ENCODE results near the gene PTDSS2. TPM values are rescaled to one million over a fixed set of nuclear protein-coding genes. Genes with fewer than 3 reads are reported as not detected.

PTDSS2 gene
- total and polyA plus RNA-seq, 10 donors, result 11.0 to 40.7 (median 25.7) TPM

- intact Hi-C loops (cut with DNase I; ENCODE audit: low total_unique reads), result no loop called here
- Histone ChIP-seq H3K4me1 (peaks cover 29 to 64% (median 54%) of the 10 kb centered on the region in 6 donors), H3K27me3 (replicated peaks in 1 of 7) (peaks cover 0 to 24% (median 0%) of the 10 kb centered on the region in 7 donors), H3K9me3 (no peaks in the 10 kb centered on the region), H3K36me3 (peaks cover 0 to 38% (median 26%) of the 10 kb centered on the region in 6 donors), H3K27ac (peak overlapping the region in 7 of 8 donors; percentile 3 to 95 (median 58)), H3K4me3 (peak overlapping the region; percentile 66 to 96 (median 76))
- DNase-seq, result peak; percentile 89
- 5 to 12% (median 9%) methylated on average over 39 to 66 of the region's 66 CpGs for WGBS, 5 donors
- TF ChIP-seq CTCF (IDR thresholded peaks at IDR 0.05 in 8 of 11, conservative IDR thresholded peaks at IDR 0.05 in 3 of 11), result no peak
- TF ChIP-seq POLR2AphosphoS5 (IDR thresholded peaks at IDR 0.05), result peak in 2 of 3 donors; percentile 30 to 57
- no peak for TF ChIP-seq POLR2A (IDR thresholded peaks at IDR 0.05)
These were observed 84.5 kb downstream of the PTDSS2 start for GRCh38 chr11:534396-535209.

GRCh38 chr11:535210-535518 lies 85.1 kb downstream of the PTDSS2 start:
- no peak for TF ChIP-seq POLR2AphosphoS5 (IDR thresholded peaks at IDR 0.05)
- no peak for TF ChIP-seq POLR2A (IDR thresholded peaks at IDR 0.05)
- no peak for TF ChIP-seq CTCF (IDR thresholded peaks at IDR 0.05 in 8 of 11, conservative IDR thresholded peaks at IDR 0.05 in 3 of 11)
- H3K27me3 ChIP-seq (replicated peaks in 1 of 7), result peaks cover 0 to 24% (median 0%) of the 10 kb centered on the region in 7 donors
- peak overlapping the region; percentile 66 to 96 (median 76) for H3K4me3 ChIP-seq
- intact Hi-C loops (cut with DNase I; ENCODE audit: low total_unique reads), result no loop called here
- WGBS, 5 donors, result 0 to 20% (median 3%) methylated on average over 1 to 54 of the region's 56 CpGs
- peaks cover 0 to 33% (median 26%) of the 10 kb centered on the region in 6 donors for H3K36me3 ChIP-seq
- H3K4me1 ChIP-seq, result peaks cover 29 to 64% (median 54%) of the 10 kb centered on the region in 6 donors
- peak overlapping the region in 4 of 8 donors; percentile 54 to 95 (median 92) for H3K27ac ChIP-seq
- DNase-seq, result no peak
- H3K9me3 ChIP-seq, result no peaks in the 10 kb centered on the region

GRCh38 chr11:535519-536454 lies 85.7 kb downstream of the PTDSS2 start, which contains the start of gene HRAS:
HRAS (minus strand) TSS chr11:535576.
- Histone ChIP-seq H3K9me3 (no peaks in the 10 kb centered on the region), H3K4me1 (peaks cover 29 to 64% (median 54%) of the 10 kb centered on the region in 6 donors), H3K27ac (peak within 1 kb of the TSS; percentile 69 to 95 (median 88)), H3K36me3 (peaks cover 0 to 31% (median 26%) of the 10 kb centered on the region in 6 donors), H3K4me3 (peak within 1 kb of the TSS; percentile 66 to 96 (median 77)), H3K27me3 (replicated peaks in 1 of 7) (peaks cover 0 to 24% (median 0%) of the 10 kb centered on the region in 7 donors)
- intact Hi-C loops (cut with DNase I; ENCODE audit: low total_unique reads), result no loop called here
- 1 to 2% (median 1%) methylated on average over 58 to 97 of the region's 97 CpGs for WGBS, 5 donors
- DNase-seq, result peak; percentile 98
- TF ChIP-seq POLR2A (IDR thresholded peaks at IDR 0.05), result peak in 1 of 3 donors; percentile 23
- peak; percentile 83 to 91 (median 90) for TF ChIP-seq POLR2AphosphoS5 (IDR thresholded peaks at IDR 0.05)
- peak in 3 of 11 experiments; percentile 21 to 33 (median 30) for TF ChIP-seq CTCF (IDR thresholded peaks at IDR 0.05 in 8 of 11, conservative IDR thresholded peaks at IDR 0.05 in 3 of 11)
